ENCODE measurements around the gene FGA.

The FGA gene

GRCh38 chr4:154566639-154567204 is 23.8 kb downstream of the FGA start:
- no peak for DNase-seq
- H3K27me3 ChIP-seq: no peaks in the 10 kb centered on the region
- no peak overlapping the region for H3K4me3 ChIP-seq
- H3K36me3 ChIP-seq: no peaks in the 10 kb centered on the region
- no peaks in the 10 kb centered on the region for H3K9me3 ChIP-seq
- no peaks in the 10 kb centered on the region for H3K4me1 ChIP-seq
- no peak for TF ChIP-seq CTCF (IDR thresholded peaks at IDR 0.05)
- H3K27ac ChIP-seq: no peak overlapping the region
- intact Hi-C loops (cut with DNase I; ENCODE audit: low total_unique reads): no loop called here

GRCh38 chr4:154565704-154566103 is 24.8 kb downstream of the FGA start:
- H3K27ac ChIP-seq: no peak overlapping the region
- no peaks in the 10 kb centered on the region for H3K36me3 ChIP-seq
- H3K27me3 ChIP-seq: no peaks in the 10 kb centered on the region
- no peak overlapping the region for H3K4me3 ChIP-seq
- no peaks in the 10 kb centered on the region for H3K4me1 ChIP-seq
- H3K9me3 ChIP-seq: no peaks in the 10 kb centered on the region
- intact Hi-C loops (cut with DNase I; ENCODE audit: low total_unique reads): no loop called here
- no peak for DNase-seq
- no peak for TF ChIP-seq CTCF (IDR thresholded peaks at IDR 0.05)

- no peak overlapping the region for H3K4me3 ChIP-seq
- DNase-seq: no peak
Measured at GRCh38 chr4:154564311-154564710, 26.2 kb downstream of the FGA start.

GRCh38 chr4:154562697-154563254 is 27.8 kb downstream of the FGA start, which contains the start of gene FGB:
FGB (plus strand) TSS chr4:154563011; CDS start chr4:154563019, 8 bp downstream.
- no peak within 1 kb of the TSS for H3K4me3 ChIP-seq
- TF ChIP-seq CTCF (IDR thresholded peaks at IDR 0.05): no peak
- DNase-seq: no peak
- no peaks in the 10 kb centered on the region for H3K4me1 ChIP-seq
- intact Hi-C loops (cut with DNase I; ENCODE audit: low total_unique reads): no loop called here
- H3K27ac ChIP-seq: no peak within 1 kb of the TSS
- no peaks in the 10 kb centered on the region for H3K36me3 ChIP-seq
- H3K9me3 ChIP-seq: no peaks in the 10 kb centered on the region
- H3K27me3 ChIP-seq: no peaks in the 10 kb centered on the region

More at GRCh38 chr4:154564311-154564710, 26.2 kb downstream of the FGA start:
- Histone ChIP-seq H3K4me1 (no peaks in the 10 kb centered on the region), H3K36me3 (no peaks in the 10 kb centered on the region), H3K27me3 (no peaks in the 10 kb centered on the region), H3K9me3 (no peaks in the 10 kb centered on the region), H3K27ac (no peak overlapping the region)
- TF ChIP-seq CTCF (IDR thresholded peaks at IDR 0.05): no peak
- intact Hi-C loops (cut with DNase I; ENCODE audit: low total_unique reads): no loop called here

- TF ChIP-seq CTCF (IDR thresholded peaks at IDR 0.05): no peak
- DNase-seq: no peak
- no peaks in the 10 kb centered on the region for H3K27me3 ChIP-seq
- no peaks in the 10 kb centered on the region for H3K4me1 ChIP-seq
- intact Hi-C loops (cut with DNase I; ENCODE audit: low total_unique reads): no loop called here
- H3K36me3 ChIP-seq: no peaks in the 10 kb centered on the region
- H3K9me3 ChIP-seq: no peaks in the 10 kb centered on the region
- H3K4me3 ChIP-seq: no peak overlapping the region
- no peak overlapping the region for H3K27ac ChIP-seq
Measured at GRCh38 chr4:154560824-154561231, 29.7 kb downstream of the FGA start.
